Dermis blood vessel endothelial cell (primary cell): ENCODE results near the gene PON1. TPM values are rescaled to one million over a fixed set of nuclear protein-coding genes. Genes with fewer than 3 reads are reported as not detected.

Experiments used
- DNase-seq: peaks from one replicate; pipeline ENCODE4 v3.0.0; 2010
- total RNA-seq: library from RNA; depleted of rRNA; stranded (reverse); fragments of >200 nt; gene quantifications from 2 replicates; pipeline ENCODE4 v1.2.3, GENCODE V29; 2014

Gene PON1
- total RNA-seq, 1 donor from 2014 or later: not detected

- DNase-seq: no peak
Measured at GRCh38 chr7:95253986-95254385, 70.3 kb downstream of the PON1 start.

- DNase-seq: no peak
Measured at GRCh38 chr7:95251966-95252365, 72.4 kb downstream of the PON1 start.

DNA sequence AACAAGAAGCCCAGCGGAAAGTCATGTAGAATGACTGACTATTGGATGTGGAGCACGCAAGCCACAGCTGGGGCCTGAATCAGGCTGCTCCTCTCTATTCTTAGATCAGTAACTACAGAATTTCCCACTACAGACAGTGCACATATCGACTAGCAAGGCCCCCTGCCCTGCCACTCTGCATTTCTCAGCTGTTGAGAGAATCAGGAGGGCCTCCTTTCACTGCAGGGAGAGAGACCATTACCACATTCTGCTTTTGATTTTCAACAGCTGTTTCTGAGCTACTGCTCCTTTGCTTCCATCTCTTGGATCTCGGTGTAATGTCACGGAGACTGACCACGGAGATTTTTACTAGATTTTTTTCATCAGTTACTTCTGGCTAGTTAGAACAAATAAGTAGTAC lies 73.8 kb downstream of the PON1 start:
- no peak for DNase-seq

Other genes with a start within 250 kb of the PON1 start
- 0.85 and 0.93 TPM in 2 replicates for gene PON3, start 71.8 kb upstream of the PON1 start, total RNA-seq
- 203 and 207 TPM in 2 replicates for gene PON2, start 110.5 kb upstream of the PON1 start, total RNA-seq
- gene ASB4, start 161.4 kb upstream of the PON1 start, total RNA-seq: not detected in 2 replicates